Neutrophil (primary cell): Measurements from ENCODE around the gene WSB1.

Experiments
- H3K27ac ChIP-seq: fragments of 200-600 bp; sonication (generic); 2 replicates; pipeline ENCODE4 v1.5.1; 2016; ENCODE audit warnings: mild to moderate bottlenecking, moderate library complexity
- H3K27me3 ChIP-seq: fragments of 200-600 bp; sonication (generic); 2 replicates; pipeline ENCODE4 v1.6.0; 2016; ENCODE audit warnings: mild to moderate bottlenecking
- H3K36me3 ChIP-seq: fragments of 200-600 bp; sonication (generic); 2 replicates; pipeline ENCODE4 v1.5.1; 2017
- H3K4me1 ChIP-seq, 2 experiments: fragments of 200-600 bp in 1 of 2; sonication (generic) in 1 of 2; 1 replicate in 1 of 2; 2 replicates in 1 of 2; pipeline versions ENCODE4 v1.5.1 to v1.6.1; 2013 to 2016; ENCODE audit warnings: low read depth in 1 of 2, low read length in 1 of 2, mild to moderate bottlenecking in 1 of 2, moderate library complexity in 1 of 2; ENCODE audit not compliant: control insufficient read depth in 1 of 2, insufficient read depth in 1 of 2
- H3K4me3 ChIP-seq, 2 experiments: fragments of 200-600 bp in 1 of 2; sonication (generic) in 1 of 2; 1 replicate in 1 of 2; 2 replicates in 1 of 2; pipeline ENCODE4 v1.5.1; 2013 to 2016; ENCODE audit warnings: low read depth in 1 of 2, low read length in 1 of 2, mild to moderate bottlenecking in 1 of 2, moderate library complexity in 1 of 2
- H3K9me3 ChIP-seq: fragments of 200-600 bp; sonication (generic); 2 replicates; pipeline ENCODE4 v1.5.1; 2016
- CTCF ChIP-seq: fragments of 200-600 bp; sonication (generic); IDR thresholded peaks from 2 replicates; pipeline ENCODE4 v1.5.1; 2016; ENCODE audit warnings: antibody characterized with exemption

Gene WSB1

GRCh38 chr17:27333410-27333980, 39.6 kb downstream of the WSB1 start:
- no peak for TF ChIP-seq CTCF
- Histone ChIP-seq H3K27ac (peak overlapping the region; percentile 62), H3K4me1 (peaks cover 22 to 23% of the 10 kb centered on the region in 2 experiments), H3K36me3 (no peaks in the 10 kb centered on the region), H3K9me3 (no peaks in the 10 kb centered on the region), H3K4me3 (peak overlapping the region; percentile 60 to 64), H3K27me3 (no peaks in the 10 kb centered on the region)

GRCh38 chr17:27336184-27336583, 42.3 kb downstream of the WSB1 start:
- Histone ChIP-seq H3K4me3 (peak overlapping the region in 1 of 2 experiments; percentile 31), H3K36me3 (no peaks in the 10 kb centered on the region), H3K27me3 (no peaks in the 10 kb centered on the region), H3K4me1 (peaks cover 22 to 23% of the 10 kb centered on the region in 2 experiments), H3K27ac (peak overlapping the region; percentile 31), H3K9me3 (no peaks in the 10 kb centered on the region)
- no peak for TF ChIP-seq CTCF

- H3K27ac ChIP-seq, result no peak overlapping the region
- no peak for TF ChIP-seq CTCF
- no peaks in the 10 kb centered on the region for H3K9me3 ChIP-seq
These were observed 44.6 kb downstream of the WSB1 start for GRCh38 chr17:27338536-27338985.

GRCh38 chr17:27339198-27339835, 45.4 kb downstream of the WSB1 start:
- TF ChIP-seq CTCF, result no peak
- Histone ChIP-seq H3K9me3 (no peaks in the 10 kb centered on the region), H3K27me3 (no peaks in the 10 kb centered on the region), H3K4me1 (peaks cover 8 to 12% of the 10 kb centered on the region in 2 experiments), H3K4me3 (no peak overlapping the region), H3K27ac (no peak overlapping the region), H3K36me3 (no peaks in the 10 kb centered on the region)

More at GRCh38 chr17:27338536-27338985, 44.6 kb downstream of the WSB1 start:
- H3K4me1 ChIP-seq, result peaks cover 10 to 12% of the 10 kb centered on the region in 2 experiments
- H3K27me3 ChIP-seq, result no peaks in the 10 kb centered on the region
- no peaks in the 10 kb centered on the region for H3K36me3 ChIP-seq
- H3K4me3 ChIP-seq, result no peak overlapping the region

GRCh38 chr17:27339836-27340550, 46.1 kb downstream of the WSB1 start:
- Histone ChIP-seq H3K36me3 (no peaks in the 10 kb centered on the region), H3K4me3 (no peak overlapping the region), H3K4me1 (peaks cover 8 to 12% of the 10 kb centered on the region in 2 experiments), H3K27me3 (no peaks in the 10 kb centered on the region), H3K27ac (no peak overlapping the region), H3K9me3 (no peaks in the 10 kb centered on the region)
- no peak for TF ChIP-seq CTCF
